CD14-positive monocyte (primary cell): ENCODE results near the gene JDP2. TPM values are rescaled to one million over a fixed set of nuclear protein-coding genes. Genes with fewer than 3 reads are reported as not detected.

Source experiments
- DNase-seq, 3 donors: peaks; one replicate each; pipeline ENCODE4 v3.0.0-alpha.2; 2011 to 2022
- H2AFZ ChIP-seq: 2 replicates; pipeline ENCODE4 v1.6.0; 2012; ENCODE audit warnings: mild to moderate bottlenecking, low read depth, low read length, inconsistent platforms; ENCODE audit not compliant: insufficient read depth, poor library complexity, severe bottlenecking
- H3K27ac ChIP-seq, 2 donors: 1 replicate in 1 of 2; 2 replicates in 1 of 2; pipeline ENCODE4 v1.5.1; 2012 to 2013; ENCODE audit warnings: low read length in 2 of 2, control low read depth in 1 of 2, inconsistent platforms in 1 of 2, low read depth in 1 of 2, mild to moderate bottlenecking in 1 of 2
- H3K27me3 ChIP-seq, 2 donors: one replicate each; pipeline versions ENCODE4 v1.6.0 to v1.6.1; 2011 to 2013; ENCODE audit warnings: low read length in 2 of 2; ENCODE audit not compliant: control insufficient read depth in 2 of 2, insufficient read depth in 2 of 2
- H3K36me3 ChIP-seq, 2 donors: replicated peaks in 1 of 2; 1 replicate in 1 of 2; 2 replicates in 1 of 2; pipeline versions ENCODE4 v1.5.1 to v1.6.1; 2012 to 2013; ENCODE audit warnings: low read length in 2 of 2, control low read depth in 1 of 2, inconsistent platforms in 1 of 2, mild to moderate bottlenecking in 1 of 2; ENCODE audit not compliant: insufficient read depth in 2 of 2, control insufficient read depth in 1 of 2
- H3K4me1 ChIP-seq, 2 donors: 1 replicate in 1 of 2; 2 replicates in 1 of 2; pipeline versions ENCODE4 v1.5.1 to v1.6.1; 2012 to 2013; ENCODE audit warnings: low read length in 2 of 2, control low read depth in 1 of 2, inconsistent platforms in 1 of 2, mild to moderate bottlenecking in 1 of 2, moderate library complexity in 1 of 2; ENCODE audit not compliant: insufficient read depth in 2 of 2, control insufficient read depth in 1 of 2
- H3K4me2 ChIP-seq: replicated peaks from 2 replicates; pipeline ENCODE3; 2012; ENCODE audit warnings: low read length, moderate library complexity, mild to moderate bottlenecking; ENCODE audit not compliant: poor library complexity, severe bottlenecking; ENCODE audit errors: extremely low read depth
- H3K4me3 ChIP-seq, 3 experiments: fragments of 200-600 bp in 1 of 3; sonication (generic) in 1 of 3; replicated peaks in 1 of 3; 1 replicate in 2 of 3; 2 replicates in 1 of 3; pipeline ENCODE4 v1.5.1; 2011 to 2013; ENCODE audit warnings: low read length in 3 of 3, mild to moderate bottlenecking in 3 of 3, control low read depth in 2 of 3, low read depth in 2 of 3, inconsistent platforms in 1 of 3, moderate library complexity in 1 of 3
- H3K79me2 ChIP-seq: 2 replicates; pipeline ENCODE4 v1.6.0; 2012; ENCODE audit warnings: mild to moderate bottlenecking, control low read depth, inconsistent platforms, low read length, moderate library complexity; ENCODE audit not compliant: insufficient read depth
- H3K9ac ChIP-seq: 2 replicates; pipeline ENCODE4 v1.6.0; 2017; ENCODE audit warnings: low read length, mild to moderate bottlenecking; ENCODE audit not compliant: insufficient read depth, poor library complexity, severe bottlenecking
- H3K9me3 ChIP-seq, 2 donors: replicated peaks in 1 of 2; 1 replicate in 1 of 2; 2 replicates in 1 of 2; pipeline versions ENCODE4 v1.5.1 to v1.6.1; 2012 to 2013; ENCODE audit warnings: low read length in 2 of 2, control low read depth in 1 of 2; ENCODE audit not compliant: control insufficient read depth in 1 of 2, insufficient read depth in 1 of 2
- H4K20me1 ChIP-seq: 2 replicates; pipeline ENCODE4 v1.6.0; 2012; ENCODE audit warnings: mild to moderate bottlenecking, low read length, control low read depth, moderate library complexity; ENCODE audit not compliant: insufficient read depth
- H3K27ac Mint-ChIP-seq, 7 donors: one replicate each; pipeline ENCODE4 v1.8.0; 2020; ENCODE audit warnings: mild to moderate bottlenecking in 7 of 7, mixed read lengths in 7 of 7, moderate library complexity in 6 of 7, inconsistent platforms in 2 of 7
- H3K27me3 Mint-ChIP-seq, 3 donors: one replicate each; pipeline ENCODE4 v1.8.0; 2021 to 2022; ENCODE audit warnings: low read depth in 3 of 3, mild to moderate bottlenecking in 3 of 3, mixed read lengths in 3 of 3, moderate library complexity in 3 of 3, inconsistent platforms in 1 of 3
- H3K36me3 Mint-ChIP-seq, 2 donors: one replicate each; pipeline ENCODE4 v1.8.0; 2020; ENCODE audit warnings: mixed read lengths in 2 of 2, inconsistent platforms in 1 of 2, mild to moderate bottlenecking in 1 of 2
- H3K4me1 Mint-ChIP-seq: one replicate; pipeline ENCODE4 v1.8.0; 2020; ENCODE audit warnings: mild to moderate bottlenecking, mixed read lengths
- H3K4me3 Mint-ChIP-seq, 2 donors: one replicate each; pipeline ENCODE4 v1.8.0; 2020; ENCODE audit warnings: mild to moderate bottlenecking in 2 of 2, mixed read lengths in 2 of 2, moderate library complexity in 1 of 2
- H3K9me3 Mint-ChIP-seq, 7 donors: one replicate each; pipeline ENCODE4 v1.8.0; 2020 to 2022; ENCODE audit warnings: mixed read lengths in 7 of 7, mild to moderate bottlenecking in 6 of 7, moderate library complexity in 6 of 7, inconsistent platforms in 2 of 7
- CTCF ChIP-seq: fragments of 200-600 bp; IDR thresholded peaks from one replicate; pipeline ENCODE4 v1.8.0; 2022; ENCODE audit warnings: antibody characterized with exemption, mild to moderate bottlenecking
- whole genome bisulfite sequencing: methylation state at CpG from one replicate; pipeline ENCODE4 v1.1.5; 2013; ENCODE audit warnings: missing lambda C conversion rate; ENCODE audit not compliant: insufficient coverage; 5-methylcytosine and 5-hydroxymethylcytosine counted together
- intact Hi-C, 2 donors: fragments of 100-400 bp; cut with micrococcal nuclease; formaldehyde crosslinking; loops; one replicate each; pipeline versions ENCODE4 v1.15.0 to v1.15.1; 2023
- polyA plus RNA-seq, 3 donors: library from polyadenylated mRNA; depleted of rRNA in 1 of 3; unstranded in 2 of 3; stranded (reverse) in 1 of 3; fragments of 300-500 nt in 2 of 3; fragments of >200 nt in 1 of 3; fragmentation: Illumina TruSeq in 2 of 3; gene quantifications; 1 replicate in 2 of 3; 2 replicates in 1 of 3; pipeline ENCODE4 v1.2.3, GENCODE V29; 2012 to 2021

Gene JDP2
- polyA plus RNA-seq, 3 donors = 3.5 to 69.2 (median 14.2) TPM

DNA sequence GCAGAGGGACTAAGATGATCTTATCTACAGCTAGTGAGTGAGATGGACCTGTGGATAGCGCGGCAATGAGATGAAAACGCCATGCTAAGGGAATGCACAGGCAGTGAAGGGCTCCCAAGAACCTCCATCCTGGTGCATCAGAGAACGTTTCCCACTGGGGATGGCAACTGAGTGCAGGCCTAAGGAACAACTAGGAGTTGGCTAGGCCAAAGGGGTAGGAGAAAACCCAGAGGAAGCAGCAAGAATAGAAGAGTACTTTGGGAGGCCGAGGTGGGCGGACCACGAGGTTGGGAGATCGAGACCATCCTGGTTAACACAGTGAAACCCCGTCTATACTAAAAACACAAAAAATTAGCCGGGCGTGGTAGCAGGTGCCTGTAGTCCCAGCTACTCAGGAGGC lies 69.9 kb downstream of the JDP2 start:
- no peaks in the 10 kb centered on the region for H3K36me3 Mint-ChIP-seq
- Histone ChIP-seq H4K20me1 (no peaks in the 10 kb centered on the region), H3K4me2 (no peak overlapping the region), H2AFZ (peak overlapping the region; percentile 15), H3K4me3 (no peak overlapping the region), H3K27ac (no peak overlapping the region), H3K79me2 (no peaks in the 10 kb centered on the region), H3K9ac (no peak overlapping the region), H3K4me1 (peaks cover 25 to 26% of the 10 kb centered on the region in 2 donors), H3K9me3 (no peaks in the 10 kb centered on the region), H3K27me3 (no peaks in the 10 kb centered on the region), H3K36me3 (no peaks in the 10 kb centered on the region)
- intact Hi-C loops = no loop called here
- no peak overlapping the region for H3K4me3 Mint-ChIP-seq
- H3K9me3 Mint-ChIP-seq = no peaks in the 10 kb centered on the region
- peaks cover 0 to 3% (median 2%) of the 10 kb centered on the region in 3 donors for H3K27me3 Mint-ChIP-seq
- peak overlapping the region in 1 of 7 donors; percentile 3 for H3K27ac Mint-ChIP-seq
- TF ChIP-seq CTCF = no peak
- 98% methylated on average over 5 of the region's 11 CpGs for WGBS
- H3K4me1 Mint-ChIP-seq = peaks cover 28% of the 10 kb centered on the region
- no peak for DNase-seq

- no peak for TF ChIP-seq CTCF
- Histone ChIP-seq H3K27ac (no peak overlapping the region), H3K36me3 (no peaks in the 10 kb centered on the region), H3K9ac (no peak overlapping the region), H2AFZ (no peak overlapping the region), H3K4me3 (no peak overlapping the region), H3K9me3 (no peaks in the 10 kb centered on the region), H3K4me1 (peaks cover 25 to 26% of the 10 kb centered on the region in 2 donors), H3K79me2 (no peaks in the 10 kb centered on the region), H3K4me2 (no peak overlapping the region), H3K27me3 (no peaks in the 10 kb centered on the region), H4K20me1 (no peaks in the 10 kb centered on the region)
- H3K27ac Mint-ChIP-seq = no peak overlapping the region
- H3K4me1 Mint-ChIP-seq = peaks cover 28% of the 10 kb centered on the region
- intact Hi-C loops = no loop called here
- H3K4me3 Mint-ChIP-seq = no peak overlapping the region
- no peak for DNase-seq
- 96% methylated on average over 10 of the region's 16 CpGs for WGBS
- peaks cover 0 to 2% (median 0%) of the 10 kb centered on the region in 3 donors for H3K27me3 Mint-ChIP-seq
- no peaks in the 10 kb centered on the region for H3K9me3 Mint-ChIP-seq
- no peaks in the 10 kb centered on the region for H3K36me3 Mint-ChIP-seq
Measured at GRCh38 chr14:75499084-75499875, 71.5 kb downstream of the JDP2 start.
